PC-3 (cell line): ENCODE measurements around the gene LURAP1L. TPM values are rescaled to one million over a fixed set of nuclear protein-coding genes. Genes with fewer than 3 reads are reported as not detected.

Experiments used
- ATAC-seq: fragments of 200-7000 bp; cut with Tn5 transposase; 2 replicates; pipeline ENCODE4 v1.9.1; 2020; ENCODE audit warnings: mild to moderate bottlenecking, moderate library complexity
- BruUV-seq: library from RNA; stranded (reverse); fragments of 400-500 nt; replicated peaks from 2 replicates; lab custom pipeline; 2021; lab: Mats Ljungman, UMichigan
- CTCF ChIA-PET: fragments of 300-600 bp; sonication (Branson Sonifier 250); formaldehyde crosslinking; loops from one replicate; lab custom pipeline; 2022; ENCODE audit warnings: antibody characterized with exemption; lab: Charles Lee
- POLR2A ChIA-PET: fragments of 300-600 bp; sonication (Branson Sonifier 250); formaldehyde crosslinking; loops from one replicate; lab custom pipeline; 2022; ENCODE audit warnings: antibody characterized with exemption; ENCODE audit not compliant: unreplicated experiment; lab: Charles Lee
- DNase-seq: peaks from one replicate; pipeline ENCODE4 v3.0.0-alpha.2; 2015
- H2AFZ ChIP-seq: fragments of 300-600 bp; sonication (generic); 2 replicates; pipeline ENCODE4 v1.6.0; 2016; ENCODE audit warnings: antibody characterized with exemption, low read length
- H3F3A ChIP-seq: fragments of 300-600 bp; sonication (generic); one replicate; pipeline ENCODE4 v1.6.0; 2017; ENCODE audit warnings: antibody characterized with exemption, low read length, control low read depth, mild to moderate bottlenecking; ENCODE audit not compliant: unreplicated experiment
- H3K27ac ChIP-seq: fragments of 300-600 bp; sonication (generic); 2 replicates; pipeline ENCODE4 v1.5.1; 2016; ENCODE audit warnings: mild to moderate bottlenecking, low read length
- H3K27me3 ChIP-seq: fragments of 300-600 bp; sonication (generic); 2 replicates; pipeline ENCODE4 v1.6.1; 2016; ENCODE audit warnings: low read length, mixed read lengths
- H3K36me3 ChIP-seq: fragments of 300-600 bp; sonication (generic); 2 replicates; pipeline ENCODE4 v1.6.1; 2016; ENCODE audit warnings: low read depth, mixed run types, low read length, mixed read lengths
- H3K4me1 ChIP-seq: fragments of 300-600 bp; sonication (generic); 2 replicates; pipeline ENCODE4 v1.5.1; 2016; ENCODE audit warnings: low read length; ENCODE audit not compliant: insufficient read depth
- H3K4me2 ChIP-seq: fragments of 300-600 bp; sonication (generic); 2 replicates; pipeline ENCODE4 v1.6.0; 2016; ENCODE audit warnings: low read length
- H3K4me3 ChIP-seq: fragments of 300-600 bp; sonication (generic); 2 replicates; pipeline ENCODE4 v1.5.1; 2016; ENCODE audit warnings: mild to moderate bottlenecking, low read length, mixed read lengths
- H3K79me2 ChIP-seq: fragments of 300-600 bp; sonication (generic); 2 replicates; pipeline ENCODE4 v1.6.1; 2017; ENCODE audit warnings: low read length, mixed read lengths
- H3K9ac ChIP-seq: fragments of 300-600 bp; sonication (generic); 2 replicates; pipeline ENCODE4 v1.6.0; 2016; ENCODE audit warnings: mild to moderate bottlenecking, low read length
- H3K9me2 ChIP-seq: fragments of 300-600 bp; sonication (generic); replicated peaks from 2 replicates; pipeline ENCODE4 v1.6.1; 2016; ENCODE audit warnings: mixed run types, low read length, mixed read lengths
- H3K9me3 ChIP-seq: fragments of 300-600 bp; sonication (generic); 2 replicates; pipeline ENCODE4 v1.6.1; 2016; ENCODE audit warnings: low read length, mixed read lengths
- H4K20me1 ChIP-seq: fragments of 300-600 bp; sonication (generic); 2 replicates; pipeline ENCODE4 v1.6.1; 2016; ENCODE audit warnings: low read length, mixed read lengths
- EZH2 ChIP-seq: fragments of 300-600 bp; sonication (generic); IDR thresholded peaks from one replicate; pipeline ENCODE4 v1.6.1; 2017; ENCODE audit warnings: antibody characterized with exemption, mild to moderate bottlenecking, low read length; ENCODE audit not compliant: unreplicated experiment
- EZH2phosphoT487 ChIP-seq: fragments of 300-600 bp; sonication (generic); IDR thresholded peaks from 2 replicates; pipeline ENCODE4 v1.6.1; 2018; ENCODE audit warnings: mild to moderate bottlenecking, antibody characterized with exemption, low read length, borderline replicate concordance
- intact Hi-C: fragments of 100-400 bp; cut with micrococcal nuclease; formaldehyde crosslinking; loops from 2 replicates; pipeline ENCODE4 v1.9.0; 2023
- total RNA-seq: library from RNA; depleted of rRNA; stranded (reverse); fragments of >200 nt; gene quantifications from 2 replicates; pipeline ENCODE4 v1.2.3, GENCODE V29; 2014
- TF ChIP-seq, protein P1 (sequence below): fragments of 300-600 bp; sonication (generic); conservative IDR thresholded peaks from 2 replicates; pipeline ENCODE4 v1.5.1; 2017; ENCODE audit warnings: antibody characterized with exemption, low read depth, mild to moderate bottlenecking, low read length

The LURAP1L gene
- total RNA-seq, 1 experiment from 2014 or later = 16.4 TPM

DNA sequence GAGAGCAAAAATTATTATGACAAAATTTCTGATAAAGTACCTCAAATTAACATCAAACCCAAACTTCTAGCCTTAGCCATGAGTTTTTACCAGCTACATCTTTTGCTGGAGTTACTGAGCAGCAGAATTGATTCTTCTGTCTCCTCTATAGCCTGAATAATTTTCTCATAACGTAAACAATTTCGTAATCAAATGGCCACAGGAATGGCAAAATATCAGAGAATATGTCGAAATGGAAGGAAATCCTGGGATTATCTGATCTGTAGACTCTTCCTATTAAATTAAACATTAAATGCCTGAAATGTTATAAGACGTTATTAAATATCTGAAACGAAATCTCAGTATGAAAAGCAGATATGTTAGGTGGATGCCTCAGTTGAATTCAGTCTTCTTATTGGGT is 41.1 kb downstream of the LURAP1L start:
- no TSS peak for BruUV-seq
- Histone ChIP-seq H3K4me2 (0 out of 2 replicates have a peak overlapping the region, but pooled peaks have one; percentile 59), H3K9ac (peak overlapping the region; percentile 94), H3K4me1 (peaks cover 71% of the 10 kb centered on the region), H3K4me3 (no peak overlapping the region), H3K36me3 (no peaks in the 10 kb centered on the region), H3K79me2 (no peaks in the 10 kb centered on the region), H3K9me3 (no peaks in the 10 kb centered on the region), H2AFZ (no peak overlapping the region), H3K27ac (peak overlapping the region; percentile 100), H4K20me1 (no peaks in the 10 kb centered on the region), H3K27me3 (no peaks in the 10 kb centered on the region), H3K9me2 (no peaks in the 10 kb centered on the region), H3F3A (no peaks in the 10 kb centered on the region)
- no peak for ATAC-seq
- peak; percentile 58 for DNase-seq
- intact Hi-C loops = loop anchor here (2.0 kb wide), 1 partner anchor 93 kb away; no protein-coding TSS in a partner anchor
- ChIA-PET POLR2A (no interaction called here), CTCF (no interaction called here)
- TF ChIP-seq EZH2 = no peak
- TF ChIP-seq, protein P1, sequence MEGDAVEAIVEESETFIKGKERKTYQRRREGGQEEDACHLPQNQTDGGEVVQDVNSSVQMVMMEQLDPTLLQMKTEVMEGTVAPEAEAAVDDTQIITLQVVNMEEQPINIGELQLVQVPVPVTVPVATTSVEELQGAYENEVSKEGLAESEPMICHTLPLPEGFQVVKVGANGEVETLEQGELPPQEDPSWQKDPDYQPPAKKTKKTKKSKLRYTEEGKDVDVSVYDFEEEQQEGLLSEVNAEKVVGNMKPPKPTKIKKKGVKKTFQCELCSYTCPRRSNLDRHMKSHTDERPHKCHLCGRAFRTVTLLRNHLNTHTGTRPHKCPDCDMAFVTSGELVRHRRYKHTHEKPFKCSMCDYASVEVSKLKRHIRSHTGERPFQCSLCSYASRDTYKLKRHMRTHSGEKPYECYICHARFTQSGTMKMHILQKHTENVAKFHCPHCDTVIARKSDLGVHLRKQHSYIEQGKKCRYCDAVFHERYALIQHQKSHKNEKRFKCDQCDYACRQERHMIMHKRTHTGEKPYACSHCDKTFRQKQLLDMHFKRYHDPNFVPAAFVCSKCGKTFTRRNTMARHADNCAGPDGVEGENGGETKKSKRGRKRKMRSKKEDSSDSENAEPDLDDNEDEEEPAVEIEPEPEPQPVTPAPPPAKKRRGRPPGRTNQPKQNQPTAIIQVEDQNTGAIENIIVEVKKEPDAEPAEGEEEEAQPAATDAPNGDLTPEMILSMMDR = no peak
- TF ChIP-seq EZH2phosphoT487 = no peak

DNA sequence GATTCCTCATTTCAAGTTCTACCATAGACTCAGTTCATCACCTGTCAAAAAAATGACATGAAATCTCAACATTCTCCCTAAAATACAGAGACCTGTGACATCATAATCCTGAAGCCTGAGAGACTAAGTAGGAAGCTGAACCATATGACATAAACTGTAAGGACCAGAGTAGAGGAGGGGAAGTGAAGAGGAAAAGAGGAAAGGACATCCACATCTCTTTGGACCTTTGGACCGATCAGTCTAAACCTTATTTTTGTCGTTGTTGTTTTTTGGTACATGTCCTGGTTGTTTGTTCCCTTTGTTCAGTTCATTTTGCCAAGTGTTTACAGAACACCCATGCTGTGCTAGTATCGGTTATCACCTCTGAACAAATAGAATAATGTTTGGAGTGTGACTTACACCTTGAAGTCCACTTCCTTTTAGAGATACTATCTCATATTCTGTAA is 41.9 kb downstream of the LURAP1L start:
- Histone ChIP-seq H3K4me2 (peak overlapping the region; percentile 59), H3F3A (no peaks in the 10 kb centered on the region), H3K9me3 (no peaks in the 10 kb centered on the region), H3K9ac (peak overlapping the region; percentile 94), H4K20me1 (no peaks in the 10 kb centered on the region), H3K9me2 (no peaks in the 10 kb centered on the region), H3K79me2 (no peaks in the 10 kb centered on the region), H3K36me3 (no peaks in the 10 kb centered on the region), H3K27me3 (no peaks in the 10 kb centered on the region), H2AFZ (no peak overlapping the region), H3K4me3 (no peak overlapping the region), H3K4me1 (peaks cover 71% of the 10 kb centered on the region), H3K27ac (peak overlapping the region; percentile 100)
- BruUV-seq = no TSS peak
- peak; percentile 32 for DNase-seq
- TF ChIP-seq, protein P1 = no peak
- TF ChIP-seq EZH2phosphoT487 = no peak
- TF ChIP-seq EZH2 = no peak
- ChIA-PET POLR2A (interaction anchor here (2.3 kb wide), 1 partner anchor 40 kb away, joined by 48 read pairs; no protein-coding TSS in a partner anchor), CTCF (no interaction called here)
- peak; percentile 10; the same call in 1 of the 2 replicates for ATAC-seq
- intact Hi-C loops = loop anchor here (1.0 to 2.0 kb wide), 2 partner anchors 68 to 94 kb away; no protein-coding TSS in a partner anchor

DNA sequence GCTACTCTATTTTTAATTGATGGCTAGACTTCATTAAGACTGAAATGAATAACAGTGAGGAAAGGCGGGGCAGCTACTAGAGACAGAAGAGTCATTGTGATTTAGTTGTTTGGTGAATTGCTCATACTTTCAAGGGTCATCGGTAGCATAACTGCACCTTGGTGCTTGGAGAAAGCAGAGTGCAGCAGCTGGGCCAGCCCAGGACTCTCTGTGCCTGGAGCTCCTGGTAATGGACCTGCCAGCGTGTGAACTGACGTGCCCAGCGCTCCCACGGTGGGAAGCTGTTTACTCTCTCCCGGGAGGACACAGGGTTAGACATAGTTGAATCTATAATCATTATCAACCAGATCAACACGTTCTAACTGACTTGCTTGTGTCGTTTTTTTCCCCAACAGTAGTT is 42.9 kb downstream of the LURAP1L start:
- DNase-seq (peak; percentile 88), ATAC-seq (peak; percentile 76)
- no peak overlapping the region for H3K4me3 ChIP-seq
- no peaks in the 10 kb centered on the region for H3K79me2 ChIP-seq
- POLR2A ChIA-PET = interaction anchor here (0.5 to 2.3 kb wide), 5 partner anchors 10 to 1659 kb away, joined by 3 to 48 read pairs (median 11); no protein-coding TSS in a partner anchor
- CTCF ChIA-PET = interaction anchor here (0.6 to 1.8 kb wide), 5 partner anchors 41 to 271 kb away, joined by 6 to 17 read pairs (median 9); no protein-coding TSS in a partner anchor
- TF ChIP-seq, protein P1 = no peak
- TF ChIP-seq EZH2 = no peak
- no peak for TF ChIP-seq EZH2phosphoT487
- H2AFZ ChIP-seq = no peak overlapping the region
- peak overlapping the region; percentile 59 for H3K4me2 ChIP-seq
- H3K9ac ChIP-seq = peak overlapping the region; percentile 94
- intact Hi-C loops = loop anchor here (1.0 to 2.0 kb wide), 2 partner anchors 67 to 95 kb away; no protein-coding TSS in a partner anchor
- no peaks in the 10 kb centered on the region for H3F3A ChIP-seq
- H3K9me3 ChIP-seq = no peaks in the 10 kb centered on the region
- no peaks in the 10 kb centered on the region for H3K36me3 ChIP-seq
- no peaks in the 10 kb centered on the region for H3K9me2 ChIP-seq
- H3K27me3 ChIP-seq = no peaks in the 10 kb centered on the region
- H3K27ac ChIP-seq = peak overlapping the region; percentile 100
- H4K20me1 ChIP-seq = no peaks in the 10 kb centered on the region
- BruUV-seq = no TSS peak
- H3K4me1 ChIP-seq = peaks cover 66% of the 10 kb centered on the region
